Astrocyte of the cerebellum (primary cell): ENCODE results near the gene ABL1.
"Not testable (repeated sequence)": the region's sequence is repeated elsewhere in the genome, so short reads cannot be mapped to it uniquely, and the experiment has no call there.

Experiments
- DNase-seq: peaks from one replicate; pipeline ENCODE4 v3.0.0-alpha.2; 2011; ENCODE audit warnings: low read depth
- H3K4me3 ChIP-seq: 2 replicates; pipeline ENCODE4 v1.5.1; 2011; ENCODE audit warnings: mild to moderate bottlenecking, low read depth, low read length, moderate library complexity
- CTCF ChIP-seq: IDR thresholded peaks from 2 replicates; pipeline ENCODE4 v1.5.1; 2012; ENCODE audit warnings: low read length, low read depth, moderate library complexity, mild to moderate bottlenecking; ENCODE audit errors: missing control alignments
- in situ Hi-C: cut with HindIII; loops from 2 replicates; pipeline ENCODE4 v1.10.0; 2017; ENCODE audit warnings: low sequenced_read_pairs

The ABL1 gene

GRCh38 chr9:130793589-130793988 lies 41.5 kb upstream of the ABL1 start:
- in situ Hi-C loops = loop anchor here (5.0 kb wide), 2 partner anchors 56 to 59 kb away; no protein-coding TSS in a partner anchor
- TF ChIP-seq CTCF = no peak

GRCh38 chr9:130794021-130794420 lies 41.0 kb upstream of the ABL1 start:
- in situ Hi-C loops = loop anchor here (5.0 kb wide), 2 partner anchors 57 to 58 kb away; no protein-coding TSS in a partner anchor
- not testable (repeated sequence) for H3K4me3 ChIP-seq, DNase-seq

More at GRCh38 chr9:130793589-130793988, 41.5 kb upstream of the ABL1 start:
- H3K4me3 ChIP-seq = no peak overlapping the region
- DNase-seq = no peak

- in situ Hi-C loops = loop anchor here (5.0 kb wide), 2 partner anchors 57 to 58 kb away; no protein-coding TSS in a partner anchor
- not testable (repeated sequence) for H3K4me3 ChIP-seq, DNase-seq
Observed at GRCh38 chr9:130794423-130794822, 40.6 kb upstream of the ABL1 start.

DNA sequence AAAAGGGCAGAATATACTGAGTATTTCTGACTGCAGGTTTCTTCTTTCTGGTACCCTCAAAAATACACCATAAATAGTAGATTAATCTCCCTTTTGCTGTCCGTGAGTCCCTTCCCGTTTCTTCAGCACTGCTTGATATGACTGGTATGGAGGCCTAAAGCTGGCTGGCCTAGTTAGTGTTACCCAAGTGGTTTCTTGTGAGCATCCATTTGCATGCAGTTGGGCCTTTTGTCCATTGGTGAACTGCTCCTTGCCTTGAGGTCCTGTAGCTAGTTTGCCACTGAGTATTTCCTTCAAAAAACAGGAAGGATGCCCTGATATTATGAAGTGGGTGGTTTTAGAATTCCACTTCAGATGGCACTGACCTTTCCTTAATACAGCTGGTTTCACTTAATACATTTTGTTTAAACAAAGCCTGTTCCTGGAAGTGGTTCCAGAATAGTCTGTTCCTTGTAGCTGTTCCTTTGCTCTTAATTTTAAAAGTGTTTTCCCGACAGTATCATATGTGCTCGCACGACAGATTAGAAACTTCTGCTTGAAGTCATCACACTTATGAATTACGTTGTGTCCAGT lies 40.0 kb upstream of the ABL1 start:
- DNase-seq = no peak
- no peak overlapping the region for H3K4me3 ChIP-seq
- in situ Hi-C loops = loop anchor here (5.0 kb wide), 2 partner anchors 57 to 58 kb away; no protein-coding TSS in a partner anchor

DNA sequence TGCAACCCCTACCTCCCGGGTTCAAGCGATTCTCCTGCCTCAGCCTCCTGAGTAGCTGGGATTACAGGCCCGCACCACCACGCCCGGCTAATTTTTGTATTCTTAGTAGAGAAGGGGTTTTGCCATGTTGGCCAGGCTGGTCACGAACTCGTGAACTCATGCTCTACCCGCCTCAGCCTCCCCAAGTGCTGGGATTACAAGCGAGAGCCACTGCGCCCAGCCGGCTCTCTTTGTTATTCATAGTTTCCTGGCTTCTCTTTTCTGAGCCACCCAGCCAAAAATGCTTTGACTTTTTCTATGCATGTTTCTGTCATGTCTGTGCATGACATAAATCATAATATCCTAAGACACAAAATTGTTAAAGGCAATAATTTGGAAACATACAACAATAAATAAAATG lies 31.9 kb upstream of the ABL1 start:
- in situ Hi-C loops, DNase-seq, H3K4me3 ChIP-seq: not testable (repeated sequence)

More for the DNA sequence above, 40.0 kb upstream of the ABL1 start:
- no peak for TF ChIP-seq CTCF

DNA sequence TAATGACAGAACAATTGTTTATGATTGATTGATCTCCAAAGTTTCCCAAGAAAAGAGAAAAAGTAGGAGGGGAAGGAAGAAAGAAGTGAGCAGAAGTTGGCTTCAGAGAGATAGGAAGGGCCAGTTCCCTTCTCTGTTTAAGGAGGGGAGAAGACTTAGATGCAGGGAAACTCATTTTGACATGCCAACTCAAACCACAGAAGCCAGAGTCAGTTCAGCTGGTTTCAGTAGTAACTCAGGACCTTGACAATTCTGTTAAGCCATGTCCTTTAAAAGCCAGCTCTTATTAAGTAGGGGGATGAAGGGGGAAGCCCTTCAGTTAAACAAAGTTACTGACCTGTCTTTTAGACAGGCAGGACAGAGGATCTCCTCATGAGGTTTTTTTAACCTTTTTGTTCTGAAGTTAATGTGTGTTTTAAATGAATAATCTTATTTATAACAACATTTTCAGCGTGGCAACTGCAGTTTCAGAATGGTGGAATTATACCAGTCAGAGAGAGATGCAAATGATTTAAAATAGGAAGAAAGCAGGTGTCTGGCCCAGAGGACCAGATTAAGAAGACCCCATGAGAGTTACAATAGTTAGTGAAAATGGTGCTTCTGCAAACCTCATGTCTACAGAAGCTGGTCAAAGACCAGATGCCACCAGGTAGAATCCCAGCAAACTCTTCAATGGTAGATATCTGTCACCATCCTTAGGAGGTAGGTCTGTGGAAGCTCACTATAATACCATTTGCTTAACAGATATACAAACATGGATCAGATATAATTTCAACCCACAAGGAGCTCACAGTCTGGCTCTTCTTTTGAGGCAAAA lies 29.3 kb upstream of the ABL1 start:
- TF ChIP-seq CTCF = no peak
- in situ Hi-C loops = no loop called here
- no peak for DNase-seq
- no peak overlapping the region for H3K4me3 ChIP-seq

- TF ChIP-seq CTCF = no peak
- H3K4me3 ChIP-seq = no peak overlapping the region
- in situ Hi-C loops = no loop called here
- DNase-seq = no peak
Observed at GRCh38 chr9:130806327-130806716, 28.7 kb upstream of the ABL1 start.

DNA sequence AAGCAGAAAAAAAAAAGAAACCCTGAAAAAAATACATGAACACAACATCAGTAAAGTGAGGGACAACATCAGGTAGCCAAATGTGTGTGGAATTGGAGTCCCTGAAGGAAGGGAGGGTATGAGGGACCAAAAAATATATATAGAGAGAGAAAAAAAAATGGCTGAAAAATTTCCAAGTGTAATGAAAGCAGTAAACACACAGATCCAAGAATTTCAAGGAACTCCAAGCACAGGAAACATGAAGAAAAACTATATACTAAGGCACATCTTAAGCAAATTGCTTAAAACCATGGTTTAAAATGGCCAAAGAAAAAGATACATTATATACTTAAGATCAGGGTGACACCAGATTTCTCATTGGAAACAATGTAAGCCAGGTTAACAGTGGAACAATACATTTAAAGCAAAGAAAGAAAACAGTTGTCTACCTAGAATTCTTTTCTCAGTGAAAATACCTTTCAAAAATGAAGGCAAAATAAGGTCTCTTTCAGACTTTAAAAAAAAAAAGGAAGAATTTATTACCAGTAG lies 24.4 kb upstream of the ABL1 start:
- DNase-seq = no peak
- in situ Hi-C loops = no loop called here
- H3K4me3 ChIP-seq = no peak overlapping the region
- TF ChIP-seq CTCF = no peak
